DND-41 (cell line): ENCODE data around the gene ABHD12B.

Experiments used
- ATAC-seq: fragments of 200-7000 bp; cut with Tn5 transposase; 3 replicates; pipeline ENCODE4 v1.9.1; 2021; ENCODE audit warnings: low read depth; ENCODE audit not compliant: insufficient read depth
- DNase-seq: peaks from one replicate; pipeline ENCODE4 v3.0.0-alpha.2; 2020
- H2AFZ ChIP-seq: 2 replicates; pipeline ENCODE4 v1.6.0; 2012; ENCODE audit warnings: low read depth, low read length
- H3K27ac ChIP-seq: 2 replicates; pipeline ENCODE4 v1.5.1; 2012; ENCODE audit warnings: low read length, inconsistent platforms
- H3K27me3 ChIP-seq: fragments of 200-600 bp; sonication (generic); 2 replicates; pipeline ENCODE4 v1.6.0; 2012; ENCODE audit warnings: low read length, mild to moderate bottlenecking, inconsistent platforms; ENCODE audit not compliant: insufficient read depth, poor library complexity
- H3K36me3 ChIP-seq: 2 replicates; pipeline ENCODE4 v1.5.1; 2012; ENCODE audit warnings: low read length, inconsistent platforms; ENCODE audit not compliant: insufficient read depth
- H3K4me1 ChIP-seq: 2 replicates; pipeline ENCODE4 v1.5.1; 2012; ENCODE audit warnings: mild to moderate bottlenecking, low read length; ENCODE audit not compliant: insufficient read depth
- H3K4me2 ChIP-seq: 2 replicates; pipeline ENCODE4 v1.6.0; 2012; ENCODE audit warnings: mild to moderate bottlenecking, moderate library complexity, low read length, inconsistent platforms; ENCODE audit not compliant: insufficient read depth
- H3K4me3 ChIP-seq, 2 experiments: fragments of 200-600 bp in 1 of 2; shearing (Covaris generic) in 1 of 2; 2 replicates each; pipeline ENCODE4 v1.5.1; 2012 to 2016; ENCODE audit warnings: inconsistent platforms in 2 of 2, low read length in 2 of 2, mild to moderate bottlenecking in 2 of 2, low read depth in 1 of 2, moderate library complexity in 1 of 2
- H3K79me2 ChIP-seq: 2 replicates; pipeline ENCODE4 v1.6.0; 2012; ENCODE audit warnings: low read length, inconsistent platforms; ENCODE audit not compliant: insufficient read depth
- H3K9ac ChIP-seq: 2 replicates; pipeline ENCODE4 v1.6.0; 2012; ENCODE audit warnings: low read depth, mild to moderate bottlenecking, inconsistent platforms, low read length, moderate library complexity
- H3K9me3 ChIP-seq: 2 replicates; pipeline ENCODE4 v1.5.1; 2012; ENCODE audit warnings: low read length, moderate library complexity, mild to moderate bottlenecking, inconsistent platforms; ENCODE audit not compliant: insufficient read depth, severe bottlenecking
- H4K20me1 ChIP-seq: 2 replicates; pipeline ENCODE4 v1.6.0; 2012; ENCODE audit warnings: low read length; ENCODE audit not compliant: insufficient read depth
- EZH2 ChIP-seq: IDR thresholded peaks from 3 replicates; pipeline ENCODE4 v1.6.1; 2012; ENCODE audit warnings: borderline replicate concordance, low read depth, mild to moderate bottlenecking, moderate library complexity, low read length, inconsistent platforms; ENCODE audit not compliant: severe bottlenecking
- TF ChIP-seq, protein P1 (sequence below): IDR thresholded peaks from 2 replicates; pipeline ENCODE4 v1.5.1; 2012; ENCODE audit warnings: borderline replicate concordance, low read length, moderate library complexity, mild to moderate bottlenecking; ENCODE audit not compliant: poor library complexity, severe bottlenecking; ENCODE audit errors: extremely low read depth

ABHD12B gene

DNA sequence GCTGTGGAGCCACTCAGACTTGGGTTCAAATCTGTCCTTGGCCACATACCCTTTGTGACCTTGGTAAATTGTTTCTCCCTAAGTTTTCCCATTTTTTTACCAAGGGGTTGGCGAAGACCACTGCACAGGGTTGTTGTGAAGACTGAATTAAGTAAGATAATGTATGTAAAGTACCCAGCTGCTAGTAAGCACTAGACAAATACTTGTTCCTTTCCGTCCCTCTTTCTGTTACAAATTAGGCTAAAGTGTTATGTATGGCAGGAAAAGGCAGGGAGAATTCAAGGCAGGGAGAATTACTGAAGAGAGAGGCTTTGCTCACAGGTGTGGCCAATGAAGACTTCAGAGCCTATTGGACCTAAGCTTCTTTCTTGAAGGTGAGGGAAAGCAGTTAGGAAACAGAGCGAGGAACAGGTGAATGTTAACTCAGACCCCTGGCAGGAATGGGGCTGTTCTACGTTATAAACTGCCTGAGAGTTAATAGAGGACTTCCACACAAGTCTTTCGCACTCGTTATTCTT, 25.9 kb downstream of the ABHD12B start:
- Histone ChIP-seq H3K4me1 (no peaks in the 10 kb centered on the region), H3K9me3 (no peaks in the 10 kb centered on the region), H3K27me3 (no peaks in the 10 kb centered on the region), H3K4me3 (no peak overlapping the region), H3K79me2 (no peaks in the 10 kb centered on the region), H3K9ac (no peak overlapping the region), H4K20me1 (no peaks in the 10 kb centered on the region), H3K27ac (no peak overlapping the region), H3K4me2 (no peak overlapping the region), H3K36me3 (no peaks in the 10 kb centered on the region), H2AFZ (no peak overlapping the region)
- ATAC-seq: no peak
- no peak for DNase-seq
- no peak for TF ChIP-seq EZH2
- TF ChIP-seq, protein P1, sequence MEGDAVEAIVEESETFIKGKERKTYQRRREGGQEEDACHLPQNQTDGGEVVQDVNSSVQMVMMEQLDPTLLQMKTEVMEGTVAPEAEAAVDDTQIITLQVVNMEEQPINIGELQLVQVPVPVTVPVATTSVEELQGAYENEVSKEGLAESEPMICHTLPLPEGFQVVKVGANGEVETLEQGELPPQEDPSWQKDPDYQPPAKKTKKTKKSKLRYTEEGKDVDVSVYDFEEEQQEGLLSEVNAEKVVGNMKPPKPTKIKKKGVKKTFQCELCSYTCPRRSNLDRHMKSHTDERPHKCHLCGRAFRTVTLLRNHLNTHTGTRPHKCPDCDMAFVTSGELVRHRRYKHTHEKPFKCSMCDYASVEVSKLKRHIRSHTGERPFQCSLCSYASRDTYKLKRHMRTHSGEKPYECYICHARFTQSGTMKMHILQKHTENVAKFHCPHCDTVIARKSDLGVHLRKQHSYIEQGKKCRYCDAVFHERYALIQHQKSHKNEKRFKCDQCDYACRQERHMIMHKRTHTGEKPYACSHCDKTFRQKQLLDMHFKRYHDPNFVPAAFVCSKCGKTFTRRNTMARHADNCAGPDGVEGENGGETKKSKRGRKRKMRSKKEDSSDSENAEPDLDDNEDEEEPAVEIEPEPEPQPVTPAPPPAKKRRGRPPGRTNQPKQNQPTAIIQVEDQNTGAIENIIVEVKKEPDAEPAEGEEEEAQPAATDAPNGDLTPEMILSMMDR: no peak

DNA sequence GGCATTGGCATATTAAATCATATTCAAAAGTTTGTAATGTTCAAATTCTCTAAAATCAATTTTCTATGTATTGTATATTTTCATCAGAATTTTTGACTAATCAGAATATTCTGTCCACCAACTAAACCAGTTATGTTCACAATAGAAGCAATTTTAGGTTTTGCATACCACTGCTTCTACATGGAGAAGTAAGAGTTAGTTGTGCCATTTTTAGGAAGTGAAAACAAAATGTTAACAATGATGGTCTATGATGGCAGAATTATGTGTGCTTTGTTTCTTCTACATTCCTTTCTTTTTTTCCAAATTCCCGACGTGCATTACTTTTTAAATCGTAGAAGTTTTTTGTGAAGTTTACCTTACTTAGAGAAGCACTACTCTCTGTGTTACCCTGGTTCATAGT, 29.5 kb downstream of the ABHD12B start:
- no peak for TF ChIP-seq EZH2
- TF ChIP-seq, protein P1: no peak
- no peak for DNase-seq
- H3K4me1 ChIP-seq: no peaks in the 10 kb centered on the region

DNA sequence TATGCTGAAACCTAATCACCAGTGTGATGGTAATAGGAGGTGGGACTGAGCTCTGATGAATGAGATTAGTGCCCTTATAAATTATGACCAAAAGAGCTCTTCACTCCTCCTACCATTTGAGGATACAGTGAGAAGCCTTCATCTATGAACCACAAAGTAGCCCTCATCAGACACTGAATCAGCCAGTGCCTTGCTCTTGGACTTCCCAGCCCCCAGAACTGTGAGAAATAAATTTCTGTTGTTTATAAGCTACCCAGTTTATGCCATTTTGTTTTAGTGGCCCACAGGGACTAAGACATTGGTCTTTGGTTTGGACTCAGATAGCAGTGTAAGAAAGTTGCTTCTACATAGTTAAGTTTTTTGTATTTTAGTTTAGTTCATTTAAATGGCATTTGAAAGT, 32.9 kb downstream of the ABHD12B start:
- Histone ChIP-seq H4K20me1 (no peaks in the 10 kb centered on the region), H3K4me3 (no peak overlapping the region), H3K9ac (no peak overlapping the region), H2AFZ (no peak overlapping the region), H3K4me1 (no peaks in the 10 kb centered on the region), H3K27ac (no peak overlapping the region), H3K27me3 (no peaks in the 10 kb centered on the region), H3K9me3 (no peaks in the 10 kb centered on the region), H3K4me2 (no peak overlapping the region), H3K36me3 (no peaks in the 10 kb centered on the region), H3K79me2 (no peaks in the 10 kb centered on the region)
- TF ChIP-seq, protein P1: no peak
- TF ChIP-seq EZH2: no peak
- DNase-seq (no peak), ATAC-seq (no peak)

More for the DNA sequence above, 29.5 kb downstream of the ABHD12B start:
- ATAC-seq: no peak
- H3K4me2 ChIP-seq: no peak overlapping the region
- no peaks in the 10 kb centered on the region for H3K79me2 ChIP-seq
- no peak overlapping the region for H3K4me3 ChIP-seq
- no peaks in the 10 kb centered on the region for H3K27me3 ChIP-seq
- H3K9ac ChIP-seq: no peak overlapping the region
- H3K9me3 ChIP-seq: no peaks in the 10 kb centered on the region
- no peaks in the 10 kb centered on the region for H4K20me1 ChIP-seq
- H3K36me3 ChIP-seq: no peaks in the 10 kb centered on the region
- no peak overlapping the region for H2AFZ ChIP-seq
- H3K27ac ChIP-seq: no peak overlapping the region
